ENCODE data around the gene NFE2.
"Not testable (repeated sequence)": the region's sequence is repeated elsewhere in the genome, so short reads cannot be mapped to it uniquely, and the experiment has no call there.

Gene NFE2

GRCh38 chr12:54304187-54304810 lies 3.5 kb upstream of the NFE2 start:
- DNase-seq, result no peak

DNA sequence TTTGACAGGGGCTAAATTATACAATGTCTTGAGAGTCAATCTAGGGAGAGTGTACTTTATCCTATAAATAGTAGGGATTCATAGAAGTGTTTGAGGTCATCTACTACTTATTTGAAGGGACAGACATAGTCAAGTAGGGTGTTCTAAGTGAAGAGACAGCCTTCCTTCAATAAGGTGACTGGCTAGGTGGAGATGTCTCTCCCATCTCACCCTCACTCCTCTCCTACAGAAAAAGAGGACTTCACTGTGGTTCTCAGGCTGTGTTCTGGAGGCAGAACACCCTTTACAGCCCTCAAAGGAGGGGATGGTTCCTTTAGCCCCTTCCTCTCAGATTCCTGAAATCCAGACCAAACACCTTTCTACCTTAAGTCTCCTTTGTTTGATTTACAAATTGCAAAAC lies 2.8 kb upstream of the NFE2 start:
- DNase-seq, result no peak

GRCh38 chr12:54301428-54302048 lies 723 bp upstream of the NFE2 start:
- DNase-seq, result no peak

- no peak for DNase-seq
Observed at GRCh38 chr12:54300225-54300731, 537 bp downstream of the NFE2 start.

DNA sequence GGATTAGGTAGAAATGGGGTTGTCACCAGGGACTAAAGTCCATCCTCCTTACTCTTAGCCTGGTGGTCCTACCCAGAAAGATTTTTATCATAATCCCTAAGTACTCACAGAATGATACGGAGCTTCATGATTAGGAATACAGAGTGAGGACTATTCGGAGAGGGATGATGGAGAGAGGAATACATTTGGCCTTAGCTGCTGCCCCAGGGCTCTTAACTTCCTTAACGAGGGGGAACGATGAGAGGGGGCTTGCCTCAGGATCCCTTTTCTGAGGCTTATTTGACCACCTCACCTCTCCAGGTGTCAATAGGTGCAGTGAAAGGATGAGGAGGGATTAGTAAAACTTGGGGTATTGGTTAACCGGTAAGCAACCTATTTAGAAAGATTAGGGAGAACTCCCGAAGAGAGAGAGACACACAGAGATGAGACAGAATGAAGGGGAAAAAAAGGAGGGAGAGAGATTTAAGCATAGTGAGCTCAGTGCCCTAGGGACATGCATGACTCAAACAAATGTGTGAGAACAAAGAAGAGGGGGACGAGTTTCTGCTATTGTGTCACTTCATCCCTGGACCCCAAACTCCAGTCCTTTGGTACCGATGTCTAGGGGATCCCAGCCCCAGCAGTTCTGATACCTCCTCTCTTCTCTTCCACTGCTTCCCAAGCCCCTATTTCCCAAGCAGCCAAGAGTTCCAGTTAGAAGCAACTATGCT lies 1.1 kb downstream of the NFE2 start:
- DNase-seq, result no peak

DNA sequence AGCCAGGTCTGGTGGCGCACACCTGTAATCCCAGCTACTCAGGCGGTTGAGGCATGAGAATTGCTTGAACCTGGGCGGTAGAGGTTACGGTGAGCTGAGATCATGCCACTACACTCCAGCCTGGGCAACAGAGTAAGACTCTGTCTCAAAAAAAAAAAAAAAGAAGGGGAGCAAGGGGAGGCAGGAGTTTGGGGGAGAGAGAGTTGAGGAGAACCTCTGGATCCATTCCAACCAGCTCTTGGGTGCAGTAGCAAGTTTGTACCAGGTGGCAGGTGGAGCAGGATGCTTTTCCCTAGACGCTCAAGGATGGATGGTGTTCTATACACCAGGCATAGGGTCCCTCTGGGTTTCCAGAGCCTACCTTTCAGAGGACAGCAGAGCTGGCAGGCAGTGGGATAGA lies 1.9 kb downstream of the NFE2 start:
- DNase-seq, result no peak

GRCh38 chr12:54296393-54297099 lies 4.3 kb downstream of the NFE2 start:
- DNase-seq, result no peak

DNA sequence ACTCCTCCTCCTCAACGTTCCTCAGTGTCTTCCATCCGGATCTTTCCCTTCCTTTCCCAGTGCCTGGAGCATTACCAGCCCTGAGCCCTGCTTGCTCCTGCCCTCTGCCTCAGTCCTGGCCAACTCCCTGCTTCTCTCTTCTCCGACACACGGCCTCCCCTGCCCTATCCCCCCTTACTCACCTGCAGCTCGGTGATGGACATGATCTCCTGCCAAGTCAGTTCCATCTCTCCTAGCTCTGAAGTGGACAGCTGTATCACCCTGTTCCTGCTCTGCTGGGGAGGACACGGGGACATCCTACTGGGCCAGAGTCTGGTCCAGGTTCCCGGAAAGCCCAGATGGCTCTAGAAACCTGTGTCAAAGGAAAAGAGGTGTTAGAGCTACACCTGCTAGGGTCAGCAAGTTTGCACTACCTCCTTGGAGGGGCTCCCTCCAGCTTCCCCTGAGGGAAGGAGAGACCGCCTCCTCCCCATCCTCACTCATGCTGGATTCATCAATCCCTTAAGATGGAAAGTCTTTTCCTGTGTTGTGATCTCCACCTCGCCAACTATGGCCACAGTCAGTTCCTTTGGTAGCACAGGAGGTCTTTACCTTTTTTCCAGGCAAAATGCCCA lies 5.8 kb downstream of the NFE2 start:
- DNase-seq, result no peak

DNA sequence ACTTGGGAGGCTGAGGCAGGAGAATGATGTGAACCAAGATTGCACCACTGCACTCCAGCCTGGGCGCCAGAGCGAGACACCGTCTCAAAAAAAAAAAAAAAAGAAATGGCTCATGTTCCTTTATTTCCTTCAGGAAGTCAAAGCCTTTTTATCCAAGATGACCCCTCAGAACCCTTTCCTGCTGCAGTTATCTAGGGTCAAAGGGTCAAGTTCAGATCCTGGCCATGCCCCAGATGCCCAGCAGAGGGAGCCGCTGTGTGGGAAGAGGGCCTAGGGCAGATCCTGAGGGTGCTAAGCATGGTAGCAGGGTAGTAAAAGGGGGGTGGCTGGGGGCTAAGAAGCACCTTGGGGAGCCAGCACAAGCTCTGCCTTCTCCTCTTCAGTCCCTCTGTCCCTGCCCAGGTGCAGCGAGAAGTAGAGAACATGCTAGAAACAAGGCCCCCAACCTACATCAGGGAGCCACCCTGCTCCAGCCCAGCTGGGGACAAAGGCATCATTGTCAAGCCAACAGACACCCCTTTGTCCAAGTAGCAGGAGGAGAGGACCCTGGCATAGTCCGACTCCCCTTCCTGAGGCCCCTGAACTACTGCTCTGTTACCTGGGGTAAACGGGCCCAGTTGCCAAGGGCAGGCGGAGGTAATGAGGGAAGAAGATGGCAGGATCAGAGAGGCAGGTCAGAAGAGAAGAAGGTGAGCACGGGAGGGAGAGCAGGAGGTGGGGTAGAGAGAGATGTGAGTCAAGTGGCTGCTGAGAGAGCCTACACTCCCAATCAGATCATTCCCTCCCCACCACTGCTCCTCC lies 6.5 kb downstream of the NFE2 start:
- DNase-seq, result no peak

GRCh38 chr12:54292931-54293241 lies 7.9 kb downstream of the NFE2 start:
- no peak for DNase-seq

DNA sequence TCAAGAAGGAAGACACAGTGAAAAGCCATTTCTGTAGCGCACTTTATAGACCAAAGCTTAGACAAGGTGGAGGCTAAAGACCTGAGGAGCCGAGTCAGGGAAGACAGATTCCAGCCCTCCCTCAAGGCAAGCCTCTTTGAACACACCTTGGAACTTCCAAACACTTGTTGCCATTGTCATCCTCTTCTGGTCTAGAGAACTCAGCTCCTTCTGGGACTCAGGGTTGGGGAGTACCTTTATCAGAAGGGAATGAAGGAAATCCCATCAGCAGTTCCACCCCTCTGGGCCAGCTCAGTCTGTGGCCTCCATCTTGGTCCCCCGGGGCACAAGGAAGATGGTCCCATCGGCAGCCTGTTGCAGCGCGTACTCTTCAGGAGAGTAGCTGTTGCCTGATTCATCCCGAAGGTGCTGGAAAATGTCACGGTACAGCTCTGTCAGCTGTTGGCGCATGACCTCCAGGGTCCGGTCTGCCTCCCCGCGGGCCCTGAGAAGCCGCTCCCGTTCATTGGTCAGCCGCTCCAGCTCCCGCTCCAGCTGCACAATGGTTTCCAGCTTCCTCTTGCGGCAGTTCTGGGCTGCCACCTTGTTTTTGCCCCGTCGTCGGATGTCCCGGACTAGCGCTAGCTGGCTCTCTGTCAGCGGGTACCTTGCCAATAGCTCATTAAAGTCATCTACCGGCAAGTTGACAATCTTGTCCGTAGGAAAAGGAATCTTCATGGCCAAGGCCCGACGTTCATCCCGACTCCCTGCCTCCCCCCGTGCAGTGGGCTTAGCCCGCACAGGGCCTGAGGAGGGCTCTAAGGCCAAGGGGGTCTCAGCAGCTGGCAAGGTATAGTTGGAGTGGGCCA lies 8.5 kb downstream of the NFE2 start:
- no peak for DNase-seq

DNA sequence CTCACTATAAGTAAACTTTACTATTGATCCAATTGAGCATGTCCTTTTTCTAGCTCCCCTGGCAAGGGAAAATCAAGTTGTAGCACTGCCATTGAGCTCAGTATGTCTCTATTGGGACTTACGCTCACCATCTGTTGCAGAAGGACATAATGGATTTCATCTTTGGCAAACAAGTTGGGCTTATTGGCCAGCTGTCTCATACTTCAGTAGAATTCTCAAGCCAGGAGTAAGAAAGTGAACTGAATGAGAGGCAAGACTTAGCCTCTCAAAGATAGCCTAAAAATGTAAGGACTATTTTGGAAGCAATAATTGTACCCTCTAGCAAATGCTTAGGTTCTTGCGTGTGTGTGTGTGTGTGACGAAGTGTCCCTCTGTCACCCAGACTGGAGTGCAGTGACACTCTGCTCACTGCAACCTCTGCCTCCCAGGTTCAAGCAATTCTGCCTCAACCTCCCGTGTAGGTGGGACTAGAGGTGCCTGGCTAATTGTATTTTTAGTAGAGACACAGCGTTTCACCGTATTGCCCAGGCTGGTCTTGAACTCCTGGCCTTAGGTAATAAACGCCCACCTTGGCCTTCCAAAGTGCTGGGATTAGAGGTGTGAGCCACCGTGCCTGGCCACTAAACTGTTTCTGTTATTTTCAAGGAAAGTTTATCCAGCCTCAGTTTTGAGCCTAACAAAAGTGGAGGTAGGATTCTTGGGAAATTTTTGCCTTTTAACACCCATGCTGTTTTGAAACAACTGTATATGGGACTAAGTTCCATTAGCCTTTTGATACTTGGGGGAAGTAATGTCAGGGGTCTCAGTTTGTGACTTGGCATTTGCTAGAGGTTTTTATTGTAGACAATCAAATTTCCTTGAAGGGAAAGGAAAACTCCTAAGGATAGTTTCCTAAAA lies 13.3 kb downstream of the NFE2 start:
- peak; percentile 39 to 87 for DNase-seq

- no peak for DNase-seq
Observed at GRCh38 chr12:54286042-54287030, 14.5 kb downstream of the NFE2 start.

DNA sequence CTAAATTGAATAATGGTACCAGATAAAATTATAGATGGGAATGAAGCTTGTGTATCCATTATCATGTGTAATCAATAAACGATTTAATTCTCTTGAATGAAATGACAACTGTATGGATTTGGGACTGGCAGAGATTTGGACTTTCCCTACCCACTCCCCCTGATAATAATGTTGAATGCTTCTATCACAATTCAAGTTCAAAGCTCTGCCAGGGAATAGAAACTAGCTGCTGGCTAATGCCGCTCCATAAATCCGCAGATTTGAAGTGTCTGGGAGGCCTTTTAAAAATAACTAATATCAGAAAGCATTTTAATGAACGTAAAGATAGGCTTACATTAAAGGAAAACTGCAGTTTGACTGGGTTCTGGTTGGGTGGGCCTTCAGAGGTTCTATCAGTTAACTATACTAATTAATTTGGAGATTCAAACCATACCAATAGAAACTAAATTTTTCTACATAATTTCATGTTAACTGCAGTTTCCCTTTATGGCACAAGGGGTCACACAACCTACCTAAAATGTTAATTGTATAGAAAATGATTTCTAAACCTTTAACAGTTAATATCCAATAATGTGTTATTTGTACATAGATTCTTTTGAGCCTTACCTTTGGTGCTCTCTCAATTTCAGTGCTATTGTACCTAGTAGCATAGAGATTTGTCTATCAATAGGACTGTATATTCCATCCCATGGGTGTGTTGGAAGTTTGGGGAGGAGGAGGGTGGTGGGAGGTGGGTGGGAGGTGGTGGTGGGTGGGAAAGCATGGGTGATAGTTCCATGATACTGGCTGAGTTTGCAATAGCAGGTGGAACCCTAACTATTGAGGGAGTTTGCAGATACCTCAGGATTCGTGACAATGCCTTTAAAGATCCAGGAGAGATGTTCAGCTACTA lies 15.4 kb downstream of the NFE2 start:
- DNase-seq, result no peak

DNA sequence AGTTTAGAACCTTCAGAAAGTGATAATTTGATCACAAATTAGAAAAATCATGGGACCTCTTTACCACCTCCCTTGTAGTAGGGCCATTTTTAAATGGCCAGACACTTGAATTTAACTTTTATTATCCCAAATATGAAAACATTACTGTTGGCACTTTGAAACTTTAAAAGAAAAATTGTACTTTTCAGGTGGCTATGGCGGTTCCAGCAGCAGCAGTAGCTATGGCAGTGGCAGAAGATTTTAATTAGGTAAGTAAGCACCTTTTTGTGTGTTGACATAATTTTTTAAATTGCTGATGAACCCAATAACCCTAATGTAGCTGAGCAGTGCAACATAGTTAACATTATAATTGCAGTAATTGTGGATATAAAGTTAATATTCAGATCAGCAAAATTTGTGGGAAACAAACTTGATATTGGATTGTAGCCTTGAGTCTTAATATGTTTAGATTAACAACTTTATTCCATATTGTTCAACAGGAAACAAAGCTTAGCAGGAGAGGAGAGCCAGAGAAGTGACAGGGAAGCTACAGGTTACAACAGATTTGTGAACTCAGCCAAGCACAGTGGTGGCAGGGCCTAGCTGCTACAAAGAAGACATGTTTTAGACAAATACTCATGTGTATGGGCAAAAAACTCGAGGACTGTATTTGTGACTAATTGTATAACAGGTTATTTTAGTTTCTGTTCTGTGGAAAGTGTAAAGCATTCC lies 16.6 kb downstream of the NFE2 start:
- not testable (repeated sequence) for DNase-seq

- no peak for DNase-seq
Observed at GRCh38 chr12:54282949-54283593, 17.7 kb downstream of the NFE2 start.

DNA sequence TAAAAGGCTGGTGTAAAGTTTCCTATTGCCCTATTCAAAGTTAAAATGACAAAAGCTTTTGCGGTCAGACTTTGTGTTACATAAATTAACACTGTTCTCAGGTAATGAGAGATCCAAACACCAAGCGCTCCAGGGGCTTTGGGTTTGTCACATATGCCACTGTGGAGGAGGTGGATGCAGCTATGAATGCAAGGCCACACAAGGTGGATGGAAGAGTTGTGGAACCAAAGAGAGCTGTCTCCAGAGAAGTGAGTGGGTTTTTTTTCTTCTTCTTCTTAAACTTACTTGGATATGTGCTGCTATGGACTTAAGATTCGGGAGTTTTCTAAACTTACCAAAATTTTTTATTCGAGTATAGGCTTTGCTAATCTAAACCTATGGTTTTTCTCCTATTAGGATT lies 19.1 kb downstream of the NFE2 start:
- DNase-seq, result not testable (repeated sequence)

Data from NCI-H446 (cell line).